ENCODE data around the gene SETD1B. TPM values are rescaled to one million over a fixed set of nuclear protein-coding genes. Genes with fewer than 3 reads are reported as not detected.
"Not testable (repeated sequence)": the region's sequence is repeated elsewhere in the genome, so short reads cannot be mapped to it uniquely, and the experiment has no call there.

SETD1B gene
- total RNA-seq, 2 donors from 2014 or later, result 19.2 to 27.5 TPM

GRCh38 chr12:121857322-121858246 is 53.8 kb downstream of the SETD1B start:
- 93% methylated on average over 11 of the region's 11 CpGs for WGBS
- H3K9me3 ChIP-seq, result no peaks in the 10 kb centered on the region
- no peak for DNase-seq (ENCODE audit: low spot score)
- H3K4me1 ChIP-seq (replicated peaks), result no peaks in the 10 kb centered on the region
- intact Hi-C loops (cut with DNase I), result no loop called here
- H3K27ac ChIP-seq, result no peak overlapping the region
- TF ChIP-seq POLR2AphosphoS5 (IDR thresholded peaks at IDR 0.05) (no peak), POLR2A (IDR thresholded peaks at IDR 0.05) (no peak), CTCF (IDR thresholded peaks at IDR 0.05) (no peak)
- no peaks in the 10 kb centered on the region for H3K36me3 ChIP-seq
- H3K27me3 ChIP-seq (replicated peaks; ENCODE audit: insufficient read depth), result no peaks in the 10 kb centered on the region
- no peak overlapping the region for H3K4me3 ChIP-seq

GRCh38 chr12:121858318-121858661 is 54.5 kb downstream of the SETD1B start:
- intact Hi-C loops (cut with DNase I), result no loop called here
- 90% methylated on average over 10 of the region's 10 CpGs for WGBS
- Histone ChIP-seq H3K27me3 (replicated peaks; ENCODE audit: insufficient read depth) (no peaks in the 10 kb centered on the region), H3K4me3 (no peak overlapping the region), H3K9me3 (no peaks in the 10 kb centered on the region), H3K27ac (peak overlapping the region; percentile 66 to 72), H3K4me1 (replicated peaks) (no peaks in the 10 kb centered on the region), H3K36me3 (no peaks in the 10 kb centered on the region)
- no peak for DNase-seq (ENCODE audit: low spot score)
- TF ChIP-seq CTCF (IDR thresholded peaks at IDR 0.05), result no peak
- no peak for TF ChIP-seq POLR2A (IDR thresholded peaks at IDR 0.05)
- no peak for TF ChIP-seq POLR2AphosphoS5 (IDR thresholded peaks at IDR 0.05)

GRCh38 chr12:121858662-121859572 is 55.1 kb downstream of the SETD1B start, which contains the start of gene HPD:
Gene HPD (minus strand): TSS chr12:121858859. CDS start chr12:121858823, 36 bp downstream.
- H3K9me3 ChIP-seq, result no peaks in the 10 kb centered on the region
- DNase-seq (ENCODE audit: low spot score), result peak; percentile 40
- H3K27me3 ChIP-seq (replicated peaks; ENCODE audit: insufficient read depth), result no peaks in the 10 kb centered on the region
- peak within 1 kb of the TSS; percentile 66 to 72 for H3K27ac ChIP-seq
- no peaks in the 10 kb centered on the region for H3K36me3 ChIP-seq
- 56% methylated on average over 16 of the region's 16 CpGs for WGBS
- intact Hi-C loops (cut with DNase I), result no loop called here
- no peak within 1 kb of the TSS for H3K4me3 ChIP-seq
- no peaks in the 10 kb centered on the region for H3K4me1 ChIP-seq (replicated peaks)
- TF ChIP-seq POLR2AphosphoS5 (IDR thresholded peaks at IDR 0.05) (peak; percentile 52), POLR2A (IDR thresholded peaks at IDR 0.05) (no peak)

GRCh38 chr12:121860257-121860656 is 56.4 kb downstream of the SETD1B start:
- TF ChIP-seq POLR2AphosphoS5 (IDR thresholded peaks at IDR 0.05) (no peak), CTCF (IDR thresholded peaks at IDR 0.05) (no peak), POLR2A (IDR thresholded peaks at IDR 0.05) (no peak)
- H3K27ac ChIP-seq, result peak overlapping the region; percentile 66 to 72
- WGBS, result 100% methylated on average over 1 of the region's 1 CpG

GRCh38 chr12:121860699-121861098 is 56.9 kb downstream of the SETD1B start:
- H3K4me1 ChIP-seq (replicated peaks); H3K36me3 ChIP-seq; H3K27me3 ChIP-seq (replicated peaks; ENCODE audit: insufficient read depth); DNase-seq (ENCODE audit: low spot score); intact Hi-C loops (cut with DNase I); H3K4me3 ChIP-seq; H3K9me3 ChIP-seq: not testable (repeated sequence)
- H3K27ac ChIP-seq, result peak overlapping the region in 1 of 2 donors; percentile 23
- WGBS, result 100% methylated on average over 4 of the region's 4 CpGs

More at GRCh38 chr12:121860257-121860656, 56.4 kb downstream of the SETD1B start:
- DNase-seq (ENCODE audit: low spot score), result no peak
- no peak overlapping the region for H3K4me3 ChIP-seq
- intact Hi-C loops (cut with DNase I), result no loop called here
- no peaks in the 10 kb centered on the region for H3K27me3 ChIP-seq (replicated peaks; ENCODE audit: insufficient read depth)
- H3K36me3 ChIP-seq, result no peaks in the 10 kb centered on the region
- no peaks in the 10 kb centered on the region for H3K9me3 ChIP-seq
- no peaks in the 10 kb centered on the region for H3K4me1 ChIP-seq (replicated peaks)

Measured in prostate gland (tissue), 2 donors.